K562 (cell line): Measurements from ENCODE around the gene SH2D3A. TPM values are rescaled to one million over a fixed set of nuclear protein-coding genes. Genes with fewer than 3 reads are reported as not detected.
A peak's percentile ranks its signal among the peaks of the same experiment; 100 is the strongest.

Source experiments
- ATAC-seq: fragments of 200-7000 bp; cut with Tn5 transposase; 3 replicates; pipeline ENCODE4 v1.9.1; 2020; ENCODE audit warnings: moderate library complexity
- BruUV-seq: library from RNA; stranded (reverse); fragments of 400-500 nt; replicated peaks from 2 replicates; lab custom pipeline; 2021; lab: Mats Ljungman, UMichigan
- CTCF ChIA-PET: fragments of 300-600 bp; formaldehyde crosslinking; extraction: SDS; loops from one replicate; lab custom pipeline; 2021; ENCODE audit warnings: low intra/inter-chr PET ratio; lab: Yijun Ruan, JAX
- POLR2A ChIA-PET: fragments of 300-600, 350-650 bp; sonication (Branson Sonifier 250); formaldehyde crosslinking; extraction: SDS; loops from one replicate; lab custom pipeline; 2021; ENCODE audit warnings: antibody characterized with exemption, inconsistent platforms; lab: Yijun Ruan, JAX
- DNase-seq, 4 experiments: peaks; one replicate each; pipeline versions ENCODE4 v3.0.0 to v3.0.0-alpha.2; 2011 to 2018; ENCODE audit warnings: low spot score in 3 of 4, mixed read lengths in 3 of 4; ENCODE audit errors: extremely low read depth in 1 of 4
- FAIRE-seq: peaks from 2 replicates; lab custom pipeline; 2011; peaks lifted over from hg19 to GRCh38; lab: Jason Lieb, UNC
- H2AFZ ChIP-seq: 2 replicates; pipeline ENCODE4 v1.6.0; 2011; ENCODE audit warnings: low read depth, low read length, control low read depth, inconsistent platforms
- H3K27ac ChIP-seq: fragments of 200-600 bp; 3 replicates; pipeline ENCODE4 v1.8.0; 2011; ENCODE audit warnings: low read depth, mild to moderate bottlenecking, control low read depth, inconsistent platforms, low read length, moderate library complexity, mixed read lengths; ENCODE audit errors: extremely low read depth
- H3K27me3 ChIP-seq, 2 experiments: fragments of 300-600 bp in 1 of 2; 2 replicates in 1 of 2; 3 replicates in 1 of 2; pipeline versions ENCODE4 v1.6.0 to v1.8.0; 2011; ENCODE audit warnings: inconsistent platforms in 2 of 2, low read length in 2 of 2, mild to moderate bottlenecking in 1 of 2, mixed read lengths in 1 of 2, moderate library complexity in 1 of 2; ENCODE audit not compliant: control insufficient read depth in 2 of 2, insufficient read depth in 2 of 2
- H3K36me3 ChIP-seq: fragments of 300-600 bp; 3 replicates; pipeline ENCODE4 v1.8.0; 2011; ENCODE audit warnings: mild to moderate bottlenecking, low read length, inconsistent platforms; ENCODE audit not compliant: control insufficient read depth, insufficient read depth
- H3K4me1 ChIP-seq, 2 experiments: fragments of 200-600 bp in 1 of 2; replicated peaks in 1 of 2; 2 replicates in 1 of 2; 3 replicates in 1 of 2; pipeline versions ENCODE4 v1.5.1 to v1.8.0; 2011; ENCODE audit warnings: inconsistent platforms in 2 of 2, low read length in 2 of 2, mild to moderate bottlenecking in 1 of 2, mixed read lengths in 1 of 2, moderate library complexity in 1 of 2; ENCODE audit not compliant: control insufficient read depth in 2 of 2, insufficient read depth in 2 of 2
- H3K4me2 ChIP-seq: 2 replicates; pipeline ENCODE4 v1.6.1; 2011; ENCODE audit warnings: low read length, control low read depth, inconsistent platforms, mixed read lengths; ENCODE audit not compliant: insufficient read depth
- H3K4me3 ChIP-seq: fragments of 200-600 bp; sonication (generic), shearing (Covaris generic); 2 replicates; pipeline ENCODE4 v1.5.1; 2016; ENCODE audit warnings: control low read depth, inconsistent platforms
- H3K79me2 ChIP-seq: fragments of 200-600 bp; 3 replicates; pipeline ENCODE4 v1.8.0; 2011; ENCODE audit warnings: low read length, inconsistent platforms; ENCODE audit not compliant: control insufficient read depth, insufficient read depth
- H3K9ac ChIP-seq, 2 experiments: 2 replicates each; pipeline versions ENCODE4 v1.6.0 to v1.6.1; 2011; ENCODE audit warnings: low read depth in 2 of 2, low read length in 2 of 2, control low read depth in 1 of 2, inconsistent platforms in 1 of 2, mild to moderate bottlenecking in 1 of 2, mixed read lengths in 1 of 2; ENCODE audit not compliant: insufficient read depth in 1 of 2
- H3K9me1 ChIP-seq: one replicate; pipeline ENCODE4 v1.6.0; 2011; ENCODE audit warnings: inconsistent platforms, mild to moderate bottlenecking, low read length, moderate library complexity; ENCODE audit not compliant: control insufficient read depth, insufficient read depth
- H3K9me3 ChIP-seq: replicated peaks from 2 replicates; pipeline ENCODE4 v1.5.1; 2011; ENCODE audit warnings: low read depth, low read length, inconsistent platforms; ENCODE audit not compliant: control insufficient read depth, insufficient read depth
- H4K20me1 ChIP-seq: replicated peaks from 2 replicates; pipeline ENCODE4 v1.6.1; 2011; ENCODE audit warnings: low read length, inconsistent platforms, mixed read lengths; ENCODE audit not compliant: control insufficient read depth, insufficient read depth
- HDGF ChIP-seq: fragments of 450-650 bp; IDR thresholded peaks from 2 replicates; pipeline ENCODE4 v1.6.1; 2016
- NFIX ChIP-seq: fragments of 250-450 bp; sonication (Bioruptor Pico); IDR thresholded peaks from 2 replicates; pipeline ENCODE4 v1.4.0; 2020; ENCODE audit warnings: low read depth, mild to moderate bottlenecking, moderate library complexity
- ZBTB7A ChIP-seq: IDR thresholded peaks from 2 replicates; pipeline ENCODE4 v1.6.1; 2011; ENCODE audit warnings: low read depth, mild to moderate bottlenecking, low read length, moderate library complexity, borderline replicate concordance; ENCODE audit not compliant: control insufficient read depth
- ZNF174 ChIP-seq: fragments of 250-450 bp; sonication (Bioruptor Pico); IDR thresholded peaks from 2 replicates; pipeline ENCODE4 v1.4.0; 2020; ENCODE audit warnings: mild to moderate bottlenecking
- WGBS: fragments of 100-300 bp; shearing (Covaris generic); methylation state at CpG from one replicate; pipeline ENCODE4 v1.1.6; 2016; ENCODE audit warnings: low coverage, mixed read lengths; ENCODE audit not compliant: insufficient coverage; ENCODE audit errors: missing lambda C conversion rate; 5-methylcytosine and 5-hydroxymethylcytosine counted together
- in situ Hi-C: fragments of 300-500 bp; cut with MboI; formaldehyde crosslinking; loops from 4 replicates; pipeline ENCODE4 v1.15.0; 2018; ENCODE audit warnings: inconsistent platforms, mixed read lengths
- intact Hi-C: fragments of 100-400 bp; cut with micrococcal nuclease; formaldehyde crosslinking; loops from 2 replicates; pipeline ENCODE4 v1.14.2; 2022
- polyA plus RNA-seq, 8 experiments: library from polyadenylated mRNA; depleted of rRNA in 4 of 8; stranded (reverse) in 5 of 8; unstranded in 3 of 8; fragments of >200 nt; fragmentation: Nextera tagmentation in 2 of 8; fragmentation: Illumina TruSeq in 1 of 8; extraction: Ambion mirVana in 2 of 8; extraction: Trizol in 1 of 8; gene quantifications; 2 replicates each; pipeline versions ENCODE4 v1.2.1 to v1.2.3, GENCODE V29; 2011 to 2014; ENCODE audit warnings: inconsistent platforms in 1 of 8, missing spikeins in 1 of 8
- total RNA-seq, 7 experiments: library from RNA; depleted of rRNA in 6 of 7; stranded (reverse); fragments of >200 nt in 6 of 7; fragmentation: Illumina TruSeq in 2 of 7; extraction: Trizol in 2 of 7; gene quantifications; 2 replicates each; pipeline versions ENCODE4 v1.2.1 to v1.2.3, GENCODE V29; 2011 to 2021; ENCODE audit warnings: low replicate concordance in 1 of 7

The SH2D3A gene
- total and polyA plus RNA-seq, 9 of the 15 experiments (the other 6 are each of a cell fraction or from before 2014, with no cell fraction given): 0.75 to 26.3 (median 8.9) TPM

- Histone ChIP-seq H3K4me3 (peak overlapping the region; percentile 62), H2AFZ (peak overlapping the region; percentile 88; the same call in 1 of the 2 replicates), H3K79me2 (peaks cover 29% of the 10 kb centered on the region), H3K9ac (peak overlapping the region; percentile 84 to 93), H3K27me3 (no peaks in the 10 kb centered on the region), H3K36me3 (peaks cover 3% of the 10 kb centered on the region; the same call in 1 of the 3 replicates), H4K20me1 (no peaks in the 10 kb centered on the region), H3K9me1 (no peaks in the 10 kb centered on the region), H3K4me2 (peak overlapping the region; percentile 92), H3K27ac (peak overlapping the region; percentile 91), H3K9me3 (no peaks in the 10 kb centered on the region), H3K4me1 (peaks cover 40 to 79% of the 10 kb centered on the region in 2 experiments)
- BruUV-seq: no TSS peak
- intact Hi-C loops (loop anchor here (5.0 to 10.0 kb wide), 2 partner anchors 103 to 221 kb away; no protein-coding TSS in a partner anchor), in situ Hi-C loops (no loop called here)
- 65% methylated on average over 9 of the region's 15 CpGs for WGBS
- FAIRE-seq (no peak), DNase-seq (no peak), ATAC-seq (no peak)
- TF ChIP-seq ZBTB7A: peak; percentile 15; the same call in 1 of the 2 replicates
- no peak for TF ChIP-seq ZNF174 (CRISPR knock-in tag)
- TF ChIP-seq HDGF: no peak
- no peak for TF ChIP-seq NFIX (CRISPR knock-in tag)
- CTCF ChIA-PET: interaction anchor here (0.6 kb wide), 1 partner anchor 1533 kb away, joined by 3 read pairs; no protein-coding TSS in a partner anchor
- POLR2A ChIA-PET: interaction anchor here (0.6 to 1.2 kb wide), 4 partner anchors 10 to 205 kb away, joined by 3 to 4 read pairs (median 4); partner anchors contain the start of genes C3 and TNFSF9
Measured at GRCh38 chr19:6735181-6735911, 31.9 kb downstream of the SH2D3A start.
